ENCODE results near the gene ARHGAP22.

DNA sequence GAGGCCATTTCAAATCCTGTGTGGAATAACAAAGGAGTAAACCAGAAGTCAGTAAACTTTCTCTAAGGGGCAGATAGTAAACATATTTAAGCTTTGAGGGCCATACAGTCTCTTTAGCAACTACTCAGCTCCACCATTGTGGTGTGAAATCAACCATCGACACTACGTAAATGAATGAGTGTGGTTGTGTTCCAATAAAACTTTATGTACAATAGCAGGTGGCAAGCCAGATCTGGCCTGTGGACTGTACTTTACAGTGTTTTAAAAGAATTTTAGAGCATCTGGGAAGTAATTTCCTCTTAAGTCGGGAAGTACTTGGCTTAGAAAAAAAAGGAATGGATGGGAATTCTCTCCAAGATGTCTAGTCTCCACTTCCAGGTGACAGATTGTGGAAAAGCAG, 71.3 kb downstream of the ARHGAP22 start:
- TF ChIP-seq, protein P1, sequence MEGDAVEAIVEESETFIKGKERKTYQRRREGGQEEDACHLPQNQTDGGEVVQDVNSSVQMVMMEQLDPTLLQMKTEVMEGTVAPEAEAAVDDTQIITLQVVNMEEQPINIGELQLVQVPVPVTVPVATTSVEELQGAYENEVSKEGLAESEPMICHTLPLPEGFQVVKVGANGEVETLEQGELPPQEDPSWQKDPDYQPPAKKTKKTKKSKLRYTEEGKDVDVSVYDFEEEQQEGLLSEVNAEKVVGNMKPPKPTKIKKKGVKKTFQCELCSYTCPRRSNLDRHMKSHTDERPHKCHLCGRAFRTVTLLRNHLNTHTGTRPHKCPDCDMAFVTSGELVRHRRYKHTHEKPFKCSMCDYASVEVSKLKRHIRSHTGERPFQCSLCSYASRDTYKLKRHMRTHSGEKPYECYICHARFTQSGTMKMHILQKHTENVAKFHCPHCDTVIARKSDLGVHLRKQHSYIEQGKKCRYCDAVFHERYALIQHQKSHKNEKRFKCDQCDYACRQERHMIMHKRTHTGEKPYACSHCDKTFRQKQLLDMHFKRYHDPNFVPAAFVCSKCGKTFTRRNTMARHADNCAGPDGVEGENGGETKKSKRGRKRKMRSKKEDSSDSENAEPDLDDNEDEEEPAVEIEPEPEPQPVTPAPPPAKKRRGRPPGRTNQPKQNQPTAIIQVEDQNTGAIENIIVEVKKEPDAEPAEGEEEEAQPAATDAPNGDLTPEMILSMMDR (IDR thresholded peaks at IDR 0.05), result no peak
- no peak for TF ChIP-seq POLR2A (IDR thresholded peaks at IDR 0.05)

Measured in heart left ventricle (tissue), 13 donors.